Calu3 (cell line): ENCODE data around the gene USP30. TPM values are rescaled to one million over a fixed set of nuclear protein-coding genes. Genes with fewer than 3 reads are reported as not detected.

Experiments
- BruUV-seq: library from RNA; stranded (reverse); fragments of 400-500 nt; replicated peaks from 2 replicates; lab custom pipeline; 2021; lab: Mats Ljungman, UMichigan
- CTCF ChIA-PET: fragments of 300-600 bp; sonication (Branson Sonifier 250); formaldehyde crosslinking; loops from one replicate; lab custom pipeline; 2022; ENCODE audit warnings: antibody characterized with exemption; lab: Charles Lee
- DNase-seq: peaks from one replicate; pipeline ENCODE4 v3.0.0; 2022
- H3K27ac Mint-ChIP-seq: one replicate; pipeline ENCODE4 v1.8.0; 2022; ENCODE audit warnings: mixed read lengths; ENCODE audit not compliant: unreplicated experiment
- H3K27me3 Mint-ChIP-seq: one replicate; pipeline ENCODE4 v1.8.0; 2022; ENCODE audit warnings: mixed read lengths; ENCODE audit not compliant: unreplicated experiment
- H3K36me3 Mint-ChIP-seq: one replicate; pipeline ENCODE4 v1.8.0; 2022; ENCODE audit warnings: mild to moderate bottlenecking, moderate library complexity, mixed read lengths; ENCODE audit not compliant: insufficient read depth, unreplicated experiment
- H3K4me1 Mint-ChIP-seq: one replicate; pipeline ENCODE4 v1.8.0; 2022; ENCODE audit warnings: mild to moderate bottlenecking, low read depth, mixed read lengths; ENCODE audit not compliant: unreplicated experiment
- H3K4me3 Mint-ChIP-seq: one replicate; pipeline ENCODE4 v1.8.0; 2022; ENCODE audit warnings: mild to moderate bottlenecking, low read depth, moderate library complexity, mixed read lengths; ENCODE audit not compliant: unreplicated experiment
- H3K9me3 Mint-ChIP-seq: one replicate; pipeline ENCODE4 v1.8.0; 2022; ENCODE audit warnings: low read depth, mixed read lengths; ENCODE audit not compliant: unreplicated experiment
- CTCF ChIP-seq: fragments of 200-600 bp; IDR thresholded peaks from one replicate; pipeline ENCODE4 v1.8.0; 2022; ENCODE audit warnings: antibody characterized with exemption; ENCODE audit not compliant: unreplicated experiment
- intact Hi-C: fragments of 100-400 bp; cut with micrococcal nuclease; formaldehyde crosslinking; loops from one replicate; pipeline ENCODE4 v1.10.0; 2022; ENCODE audit not compliant: unreplicated experiment
- total RNA-seq: library from RNA; stranded (reverse); gene quantifications from 2 replicates; pipeline ENCODE4 v1.2.3, GENCODE V29; 2022

The USP30 gene
- total RNA-seq, 1 experiment from 2014 or later = 13.0 TPM

GRCh38 chr12:109029411-109029810 lies 23.0 kb upstream of the USP30 start:
- Mint-ChIP-seq H3K4me3 (no peak overlapping the region), H3K36me3 (no peaks in the 10 kb centered on the region), H3K4me1 (no peaks in the 10 kb centered on the region), H3K9me3 (no peaks in the 10 kb centered on the region), H3K27me3 (peaks cover 57% of the 10 kb centered on the region), H3K27ac (no peak overlapping the region)
- BruUV-seq = no TSS peak
- intact Hi-C loops = no loop called here
- DNase-seq = no peak
- TF ChIP-seq CTCF = no peak
- CTCF ChIA-PET = no interaction called here

GRCh38 chr12:109033239-109034196 lies 18.9 kb upstream of the USP30 start:
- CTCF ChIA-PET = interaction anchor here (0.6 kb wide), 2 partner anchors 13 to 1300 kb away, joined by 3 read pairs; no protein-coding TSS in a partner anchor
- Mint-ChIP-seq H3K27ac (no peak overlapping the region), H3K4me1 (no peaks in the 10 kb centered on the region), H3K27me3 (peaks cover 53% of the 10 kb centered on the region), H3K4me3 (no peak overlapping the region), H3K36me3 (no peaks in the 10 kb centered on the region), H3K9me3 (no peaks in the 10 kb centered on the region)
- intact Hi-C loops = no loop called here
- TF ChIP-seq CTCF = no peak
- no peak for DNase-seq
- BruUV-seq = no TSS peak

- no peak overlapping the region for H3K27ac Mint-ChIP-seq
- H3K4me1 Mint-ChIP-seq = no peaks in the 10 kb centered on the region
- H3K4me3 Mint-ChIP-seq = no peak overlapping the region
- no peaks in the 10 kb centered on the region for H3K9me3 Mint-ChIP-seq
- intact Hi-C loops = no loop called here
- CTCF ChIA-PET = interaction anchor here (1.5 kb wide), 1 partner anchor 10 kb away, joined by 5 read pairs; no protein-coding TSS in a partner anchor
- no peaks in the 10 kb centered on the region for H3K36me3 Mint-ChIP-seq
- BruUV-seq = no TSS peak
- peaks cover 34% of the 10 kb centered on the region for H3K27me3 Mint-ChIP-seq
- no peak for DNase-seq
- TF ChIP-seq CTCF = no peak
Measured at GRCh38 chr12:109036975-109037374, 15.4 kb upstream of the USP30 start.

- BruUV-seq = no TSS peak
- no peak for TF ChIP-seq CTCF
- no peaks in the 10 kb centered on the region for H3K36me3 Mint-ChIP-seq
- H3K27me3 Mint-ChIP-seq = peaks cover 44% of the 10 kb centered on the region
- no peaks in the 10 kb centered on the region for H3K4me1 Mint-ChIP-seq
- no peak for DNase-seq
- CTCF ChIA-PET = no interaction called here
- intact Hi-C loops = no loop called here
- H3K9me3 Mint-ChIP-seq = no peaks in the 10 kb centered on the region
- H3K27ac Mint-ChIP-seq = no peak overlapping the region
- H3K4me3 Mint-ChIP-seq = no peak overlapping the region
Measured at GRCh38 chr12:109044241-109044640, 8.1 kb upstream of the USP30 start.
